ENCODE data around the gene HCN2.

- no peak for TF ChIP-seq CTCF (IDR thresholded peaks at IDR 0.05; ENCODE audit: control extremely low read depth in 1 of 3, insufficient read depth in 1 of 3, low read depth in 1 of 3, low read length in 3 of 3)
- no peak for TF ChIP-seq POLR2A (IDR thresholded peaks at IDR 0.05; ENCODE audit: control extremely low read depth in 1 of 2, low read depth in 2 of 2, low read length in 2 of 2)
Observed at GRCh38 chr19:571566-571974, 18.1 kb upstream of the HCN2 start.
